CD4-positive, alpha-beta T cell treated with Interleukin-10 for 1 hour (primary cell): ENCODE measurements around the gene RALGAPA2.

Experiments
- DNase-seq: peaks from one replicate; pipeline ENCODE4 v3.0.0-alpha.2; 2020

RALGAPA2 gene

GRCh38 chr20:20683020-20683419 lies 29.4 kb downstream of the RALGAPA2 start:
- no peak for DNase-seq

GRCh38 chr20:20680991-20681508 lies 31.4 kb downstream of the RALGAPA2 start:
- no peak for DNase-seq

DNA sequence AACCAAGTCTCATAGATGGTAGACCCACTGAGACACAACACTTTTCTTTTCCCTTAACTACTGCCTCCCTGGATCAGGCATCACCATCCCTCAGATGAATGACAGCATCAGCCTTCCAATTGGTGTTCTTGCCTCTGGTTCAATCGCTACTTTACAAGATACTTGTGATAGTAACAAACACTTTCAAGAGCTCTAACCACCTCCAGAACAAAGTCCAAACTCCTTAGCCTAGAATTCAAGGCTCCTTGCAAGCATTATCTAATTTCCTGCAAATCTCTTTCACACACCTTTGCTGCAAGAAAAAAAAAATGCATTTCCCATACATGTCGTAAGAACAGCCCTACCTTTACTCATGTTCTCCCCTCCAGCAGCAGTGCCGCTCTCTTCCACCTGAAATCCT lies 33.1 kb downstream of the RALGAPA2 start:
- DNase-seq: no peak

DNA sequence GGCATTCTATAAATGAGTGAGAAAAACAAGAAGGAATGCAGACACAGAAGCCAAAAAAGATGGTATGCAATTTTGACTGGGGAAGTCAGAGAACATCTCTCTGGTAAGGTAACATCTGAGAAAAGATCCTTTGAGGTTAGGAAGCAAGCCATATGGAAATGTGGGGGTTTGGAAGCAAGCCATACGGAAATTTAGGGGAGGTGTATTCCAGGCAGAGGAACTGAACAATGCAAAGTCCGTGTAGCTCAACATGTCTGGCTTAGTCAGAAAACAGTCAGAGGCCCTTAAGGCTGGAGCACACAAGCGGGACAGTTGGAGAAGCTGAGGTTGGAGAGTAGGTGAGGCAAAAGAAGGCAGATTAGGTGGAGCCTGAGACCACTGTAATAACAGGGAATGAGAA lies 35.3 kb downstream of the RALGAPA2 start:
- no peak for DNase-seq

- DNase-seq: no peak
Measured at GRCh38 chr20:20668639-20669038, 43.8 kb downstream of the RALGAPA2 start.

- no peak for DNase-seq
Measured at GRCh38 chr20:20666359-20666758, 46.1 kb downstream of the RALGAPA2 start.

GRCh38 chr20:20665606-20666332 lies 46.7 kb downstream of the RALGAPA2 start:
- no peak for DNase-seq

GRCh38 chr20:20664795-20665589 lies 47.5 kb downstream of the RALGAPA2 start:
- peak; percentile 30 for DNase-seq

- DNase-seq: no peak
Measured at GRCh38 chr20:20663841-20664240, 48.6 kb downstream of the RALGAPA2 start.

GRCh38 chr20:20658871-20659431 lies 53.5 kb downstream of the RALGAPA2 start:
- no peak for DNase-seq

DNA sequence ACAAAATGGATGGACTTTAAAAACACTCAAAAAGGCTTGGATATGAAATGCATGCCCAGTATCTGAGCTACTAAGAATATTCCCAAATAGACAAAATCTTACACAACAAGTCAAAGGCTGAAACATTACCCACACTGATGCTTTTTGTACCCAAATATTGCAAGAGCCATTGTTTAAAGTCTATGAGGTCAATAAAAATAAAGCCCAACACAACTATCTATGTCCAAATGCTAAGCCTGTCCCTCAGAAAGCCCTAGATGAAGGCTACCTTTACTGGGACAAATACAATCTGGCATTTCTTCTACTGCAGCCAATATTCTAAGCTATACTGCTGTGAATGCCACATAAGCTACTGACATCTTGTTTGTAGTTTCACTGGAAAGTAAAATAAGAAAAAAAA lies 54.3 kb downstream of the RALGAPA2 start:
- DNase-seq: no peak

DNA sequence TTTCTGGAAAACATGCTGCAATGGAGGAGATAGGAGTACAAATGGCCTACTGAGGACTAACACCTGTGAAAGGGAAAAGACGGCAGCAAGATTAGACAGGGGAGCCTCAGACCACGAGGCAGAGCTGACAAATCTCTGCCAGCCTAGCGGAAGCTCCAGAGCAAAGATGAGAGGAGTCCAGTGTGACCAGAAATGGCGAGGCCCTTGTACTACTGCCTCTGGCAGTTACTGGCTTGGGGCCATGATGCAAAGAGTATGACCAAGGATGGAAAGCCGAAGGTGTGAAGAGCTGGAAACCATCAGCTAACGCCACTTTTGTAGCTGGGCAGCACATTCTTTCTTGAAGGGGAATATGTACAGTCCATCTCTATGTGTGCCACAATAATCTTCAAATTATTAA lies 55.4 kb downstream of the RALGAPA2 start:
- DNase-seq: no peak

- DNase-seq: no peak
Measured at GRCh38 chr20:20655883-20656282, 56.6 kb downstream of the RALGAPA2 start.

DNA sequence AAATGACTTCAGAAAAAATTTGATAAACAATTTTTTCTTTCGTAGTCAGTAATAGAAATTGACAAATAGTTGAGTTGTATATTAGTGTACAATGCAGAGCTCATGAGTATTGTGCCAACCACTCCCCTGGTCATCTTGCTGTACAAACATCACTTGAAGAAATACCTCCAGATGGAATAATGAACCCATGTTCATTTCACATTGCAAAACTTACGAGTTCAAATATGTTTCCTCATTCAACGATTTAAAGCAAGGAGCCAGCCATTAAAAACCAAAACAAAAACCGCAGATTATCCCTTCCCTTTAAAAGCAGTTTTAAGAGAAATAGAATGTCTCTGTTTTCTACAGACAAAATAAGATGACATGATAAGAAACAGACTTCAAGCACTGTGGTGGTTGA lies 62.5 kb downstream of the RALGAPA2 start:
- no peak for DNase-seq

- no peak for DNase-seq
Measured at GRCh38 chr20:20643927-20644326, 68.5 kb downstream of the RALGAPA2 start.

- DNase-seq: no peak
Measured at GRCh38 chr20:20641783-20642182, 70.7 kb downstream of the RALGAPA2 start.

DNA sequence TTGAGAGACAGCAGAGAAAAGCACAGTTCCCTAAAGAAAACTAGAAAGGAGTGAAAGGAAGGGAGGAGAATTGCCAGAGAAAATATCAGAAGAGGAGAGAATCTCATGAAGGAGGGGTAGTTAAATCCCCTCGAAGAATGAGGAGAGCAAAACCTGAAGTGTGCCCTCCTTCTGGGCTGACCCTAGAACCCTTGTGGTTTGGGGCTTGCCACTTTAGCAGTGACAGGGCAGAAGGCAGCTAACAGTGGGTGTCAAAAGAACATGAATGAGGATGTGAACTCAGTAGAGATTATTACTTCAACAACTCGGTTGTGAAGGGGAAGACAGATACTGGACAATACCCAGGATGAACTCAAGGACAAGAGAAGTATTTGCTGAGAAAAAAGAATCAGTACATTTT lies 73.6 kb downstream of the RALGAPA2 start:
- DNase-seq: no peak

DNA sequence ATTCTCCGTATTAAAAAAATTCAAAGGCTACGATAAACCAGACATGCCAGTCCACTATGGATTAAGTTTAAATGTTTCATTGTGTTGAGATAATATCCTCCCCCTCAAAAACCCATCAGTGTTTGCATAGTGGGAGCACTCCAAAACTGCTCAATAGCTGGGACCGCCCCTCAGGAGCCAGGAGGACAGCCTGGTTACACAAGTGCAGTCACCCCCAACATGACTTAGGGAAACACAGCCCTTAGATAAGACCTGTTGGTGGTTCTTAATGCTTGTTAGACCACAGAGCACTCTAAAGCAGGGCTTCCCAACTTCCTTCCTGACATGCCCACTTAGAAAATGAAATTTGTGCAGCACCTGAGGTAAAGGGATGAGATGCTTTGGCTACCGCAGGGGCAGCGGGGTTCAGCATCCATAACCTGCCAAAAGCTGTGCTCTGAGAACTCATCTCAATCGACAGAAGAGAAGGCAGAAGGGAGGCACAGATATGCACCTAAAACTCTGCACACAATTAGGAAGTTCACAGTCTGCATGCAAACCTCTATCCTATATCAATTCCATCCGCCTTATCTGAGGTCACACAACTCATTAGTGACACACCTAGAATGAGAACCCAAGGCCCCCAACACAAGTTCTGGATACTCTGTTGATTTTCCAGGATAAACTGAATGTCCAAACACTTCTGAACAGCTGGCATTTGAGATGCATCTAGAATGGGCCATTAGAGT lies 74.3 kb downstream of the RALGAPA2 start:
- no peak for DNase-seq

GRCh38 chr20:20635006-20635405 lies 77.4 kb downstream of the RALGAPA2 start:
- no peak for DNase-seq

DNA sequence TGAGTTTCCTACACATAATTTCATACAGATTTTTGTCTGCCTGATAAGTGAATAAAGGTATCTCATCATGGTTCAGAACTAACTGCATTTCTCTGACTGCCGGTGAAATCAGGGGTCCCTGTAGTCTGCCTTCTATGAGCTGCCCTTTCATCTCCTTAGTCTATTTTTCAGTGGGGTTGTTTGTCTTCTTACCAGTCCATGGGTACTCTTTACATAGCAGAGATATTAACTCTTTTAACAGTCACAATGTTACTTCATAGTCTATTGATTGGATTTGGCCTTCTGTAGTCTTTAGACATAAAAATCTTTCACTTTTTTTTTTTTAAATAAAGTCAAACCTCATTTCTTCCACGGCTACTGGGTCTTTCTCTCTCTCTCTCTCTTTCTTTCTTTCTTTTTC lies 79.8 kb downstream of the RALGAPA2 start:
- no peak for DNase-seq

DNA sequence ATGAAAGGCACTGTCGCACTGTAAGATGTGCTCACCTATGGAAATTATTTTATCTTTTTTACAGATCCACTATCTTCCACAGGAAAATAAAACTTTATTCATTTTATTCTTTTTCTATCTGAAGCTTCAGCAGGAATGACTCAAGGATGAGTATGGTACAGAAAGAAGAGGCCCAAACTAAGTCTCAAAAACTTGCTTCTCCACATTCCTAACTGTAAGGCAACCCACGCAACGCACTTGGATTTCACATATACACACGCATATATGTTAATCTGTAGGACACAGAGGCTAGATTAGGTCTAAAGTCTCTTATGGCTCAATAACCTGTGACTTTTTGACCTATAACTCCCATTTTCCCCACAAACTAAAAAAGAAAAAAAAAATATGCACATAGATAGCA lies 81.9 kb downstream of the RALGAPA2 start:
- DNase-seq: no peak

DNA sequence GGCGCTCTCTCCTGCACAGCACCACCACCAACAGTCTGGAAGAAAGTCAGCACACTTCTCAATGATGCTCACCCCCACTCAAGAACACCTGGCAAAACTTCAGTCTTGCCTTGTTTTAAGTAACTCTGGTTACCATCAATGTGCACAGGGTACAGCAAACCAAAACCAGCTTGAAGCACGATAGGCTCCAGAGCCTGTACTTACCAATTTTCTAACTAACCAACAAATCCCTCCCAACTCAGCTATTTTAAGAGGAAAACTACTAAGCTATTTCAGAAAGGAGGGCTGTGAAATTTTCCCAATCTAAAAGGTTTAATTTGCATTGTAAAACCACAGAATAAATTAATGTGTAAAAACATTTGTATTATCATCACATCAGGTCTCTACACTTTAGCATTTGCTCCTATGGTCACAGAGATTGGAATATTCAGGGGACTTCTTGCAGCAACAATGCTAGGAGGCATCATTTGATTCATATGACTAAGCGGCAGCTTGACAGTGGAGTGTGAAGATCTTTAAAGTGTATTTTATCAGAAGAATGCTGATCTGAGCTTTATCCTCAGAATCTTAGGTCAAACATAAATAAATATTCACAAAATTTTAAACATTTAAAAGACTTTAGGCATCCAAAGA lies 82.8 kb downstream of the RALGAPA2 start:
- DNase-seq: no peak

DNA sequence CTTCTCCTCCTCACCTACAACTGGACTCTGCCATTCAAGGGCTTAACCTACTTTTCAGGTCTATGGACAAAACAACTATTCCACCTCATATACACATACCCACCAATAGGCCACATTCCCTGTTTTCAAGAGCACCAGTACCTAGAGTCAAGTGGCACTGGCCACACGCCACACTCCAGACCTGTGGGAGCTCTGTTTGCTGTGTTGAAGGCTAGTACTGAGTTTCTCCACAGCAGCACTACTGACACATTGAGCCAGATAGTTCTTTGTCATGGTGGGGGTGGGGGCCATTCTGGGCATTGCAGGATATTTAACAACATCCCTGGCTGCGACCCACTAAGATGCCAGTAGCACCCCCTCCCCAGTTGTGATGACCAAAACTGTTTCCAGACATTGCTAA lies 84.1 kb downstream of the RALGAPA2 start:
- DNase-seq: no peak
